GM12801 (cell line): ENCODE data around the gene CLDN19.

Source experiments
- CTCF ChIP-seq: IDR thresholded peaks from one replicate; pipeline ENCODE4 v1.5.1; 2011; ENCODE audit warnings: control low read depth; ENCODE audit not compliant: insufficient read length; ENCODE audit errors: extremely low read depth

CLDN19 gene

GRCh38 chr1:42730002-42730401 is 10.0 kb downstream of the CLDN19 start:
- no peak for TF ChIP-seq CTCF

DNA sequence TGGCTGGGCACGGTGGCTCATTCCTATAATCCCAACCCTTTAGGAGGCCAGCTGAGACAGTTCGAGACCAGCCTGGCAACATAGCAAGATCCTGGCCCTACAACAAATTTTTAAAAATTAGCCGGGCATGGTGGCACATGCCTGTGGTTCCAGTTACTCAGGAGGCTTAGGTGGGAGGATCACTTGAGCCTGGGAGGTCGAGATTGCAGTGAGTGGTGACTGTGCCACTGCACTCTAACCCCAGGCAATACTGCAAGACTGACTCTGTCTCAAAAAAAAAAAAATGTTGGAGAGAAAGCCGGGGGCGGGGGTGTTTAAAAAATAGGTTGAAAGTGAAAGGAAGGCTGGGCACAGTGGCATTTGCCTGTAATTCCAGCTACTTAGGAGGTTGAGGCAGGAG is 16.5 kb downstream of the CLDN19 start:
- TF ChIP-seq CTCF: no peak

DNA sequence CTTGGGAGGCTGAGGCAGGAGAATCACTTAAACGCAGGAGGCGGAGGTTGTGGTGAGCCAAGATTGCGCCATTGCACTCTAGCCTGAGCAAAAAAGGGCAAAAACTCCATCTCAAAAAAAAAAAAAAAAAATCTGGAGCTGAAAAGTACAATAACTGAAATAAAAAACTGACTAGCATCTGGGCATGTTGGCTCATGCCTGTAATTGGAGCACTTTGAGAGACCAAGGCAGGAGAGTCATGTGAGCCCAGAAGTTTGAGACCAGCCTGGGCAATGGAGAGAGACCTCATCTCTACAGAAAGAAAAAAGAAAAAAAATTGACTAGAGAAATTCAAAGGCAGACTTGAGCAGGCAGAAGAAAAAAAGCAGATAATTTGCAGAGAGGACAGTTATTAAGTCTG is 18.1 kb downstream of the CLDN19 start:
- no peak for TF ChIP-seq CTCF

DNA sequence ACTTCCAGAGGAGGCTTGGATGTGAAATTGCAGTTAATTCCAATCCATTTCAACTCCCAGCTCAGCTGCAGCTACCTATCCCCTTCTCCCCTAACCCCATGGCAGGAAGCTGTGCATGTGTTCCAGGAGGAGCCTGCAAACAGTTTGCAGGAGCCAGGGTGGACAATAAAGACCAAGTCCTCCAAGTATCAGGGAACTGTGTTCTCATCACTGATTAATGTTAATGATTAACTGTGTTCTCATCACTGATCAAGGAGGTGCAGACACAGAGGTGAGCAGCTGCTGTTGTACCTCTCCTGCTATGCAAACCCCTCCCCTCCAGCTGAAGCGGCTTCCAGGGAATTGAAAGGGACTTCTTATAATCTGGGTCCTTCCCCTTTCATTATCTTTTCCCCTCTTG is 19.2 kb downstream of the CLDN19 start:
- TF ChIP-seq CTCF: no peak

DNA sequence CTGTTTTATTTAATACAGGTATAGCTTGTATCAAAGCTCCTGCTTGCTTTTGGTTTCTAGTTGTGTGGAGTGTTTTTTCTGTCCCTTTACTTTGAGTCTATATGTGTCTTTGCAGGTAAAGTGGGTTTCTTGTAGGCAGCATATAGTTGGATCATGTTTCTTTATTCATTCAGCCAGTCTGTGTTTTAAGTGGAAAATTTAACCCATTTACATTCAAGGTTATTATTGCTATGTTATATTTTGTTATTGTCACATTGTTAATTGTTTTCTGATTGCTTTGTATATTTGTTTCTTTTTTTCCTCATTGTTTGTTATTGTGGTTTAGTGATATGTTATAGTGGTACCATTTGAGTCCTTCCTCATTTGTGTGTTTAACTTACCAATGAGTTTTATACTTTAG is 26.7 kb downstream of the CLDN19 start:
- no peak for TF ChIP-seq CTCF

DNA sequence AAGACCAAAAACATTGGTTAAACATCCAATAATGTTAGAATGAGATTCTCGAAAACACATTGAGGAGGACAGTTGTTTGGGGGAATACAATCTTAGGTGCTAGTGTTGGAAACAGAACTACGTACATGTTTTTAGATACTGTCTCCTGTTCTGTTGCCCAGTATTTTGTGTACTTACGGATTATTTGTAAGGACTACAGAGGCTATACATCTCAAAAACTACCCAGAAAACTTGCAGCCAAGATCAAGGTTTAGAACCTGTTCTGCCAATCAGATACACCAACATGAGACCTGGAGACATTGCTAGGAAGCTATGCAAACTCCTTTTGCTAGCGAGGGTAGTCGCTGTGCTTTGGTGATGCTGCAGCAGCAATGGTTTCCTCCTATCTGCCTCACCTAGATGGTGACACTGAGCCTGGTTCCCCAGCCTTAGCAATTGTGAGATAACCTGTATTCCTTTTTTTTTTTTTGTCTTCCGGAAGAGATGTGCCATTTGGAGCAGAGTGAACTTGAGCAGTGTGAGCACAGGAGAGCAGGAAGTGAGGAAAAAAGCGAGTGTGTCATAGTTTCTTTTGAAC is 36.1 kb downstream of the CLDN19 start:
- no peak for TF ChIP-seq CTCF

GRCh38 chr1:42700006-42700405 is 40.0 kb downstream of the CLDN19 start:
- TF ChIP-seq CTCF: no peak
